ENCODE measurements around the gene LHPP.

The LHPP gene

DNA sequence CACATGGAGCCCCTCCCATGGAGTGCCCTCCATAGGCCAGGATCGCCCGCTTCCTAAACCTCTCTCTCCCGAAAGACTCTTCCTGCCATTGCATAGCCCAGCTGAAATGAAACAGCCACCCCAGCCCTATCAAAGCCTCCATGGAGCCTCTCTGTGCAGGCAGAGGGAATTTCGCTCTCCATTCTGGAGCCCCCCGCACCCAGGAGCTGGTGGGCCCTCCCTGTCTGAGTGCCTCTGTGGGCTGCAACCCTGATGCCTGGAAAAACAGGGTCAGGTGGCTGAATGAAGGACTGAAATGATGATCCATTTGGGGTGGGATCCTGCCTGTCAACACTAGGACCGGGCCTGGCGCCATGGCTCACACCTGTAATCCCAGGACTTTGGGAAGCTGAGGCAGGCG lies 176.1 kb downstream of the LHPP start:
- Mint-ChIP-seq H3K4me3 (no peak overlapping the region), H3K36me3 (ENCODE audit: low read depth) (peaks cover 55% of the 10 kb centered on the region), H3K9me3 (no peaks in the 10 kb centered on the region), H3K27ac (peak overlapping the region; percentile 98), H3K4me1 (ENCODE audit: low read depth) (peaks cover 65% of the 10 kb centered on the region), H3K27me3 (no peaks in the 10 kb centered on the region)
- intact Hi-C loops (cut with micrococcal nuclease), result no loop called here

DNA sequence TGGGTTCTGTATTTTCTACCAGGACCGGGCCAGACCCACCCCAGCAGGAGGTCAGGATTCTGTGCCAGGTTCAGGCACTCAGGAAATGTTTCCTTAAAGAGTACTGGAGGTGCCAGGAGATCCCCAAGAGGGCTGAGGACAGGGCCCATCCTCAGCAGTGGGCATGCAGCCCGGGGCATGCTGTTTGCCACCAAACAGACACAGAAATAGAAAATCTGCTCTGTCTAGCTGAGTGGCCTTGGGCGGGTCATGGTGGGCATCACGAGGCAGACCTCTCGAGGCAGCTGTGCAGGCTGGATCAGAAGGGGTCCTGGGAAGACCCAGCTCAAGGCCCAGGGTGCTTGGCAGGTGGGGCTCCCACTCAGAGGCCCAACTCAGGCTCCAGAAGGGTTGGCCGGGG lies 177.6 kb downstream of the LHPP start:
- peaks cover 65% of the 10 kb centered on the region for H3K36me3 Mint-ChIP-seq (ENCODE audit: low read depth)

DNA sequence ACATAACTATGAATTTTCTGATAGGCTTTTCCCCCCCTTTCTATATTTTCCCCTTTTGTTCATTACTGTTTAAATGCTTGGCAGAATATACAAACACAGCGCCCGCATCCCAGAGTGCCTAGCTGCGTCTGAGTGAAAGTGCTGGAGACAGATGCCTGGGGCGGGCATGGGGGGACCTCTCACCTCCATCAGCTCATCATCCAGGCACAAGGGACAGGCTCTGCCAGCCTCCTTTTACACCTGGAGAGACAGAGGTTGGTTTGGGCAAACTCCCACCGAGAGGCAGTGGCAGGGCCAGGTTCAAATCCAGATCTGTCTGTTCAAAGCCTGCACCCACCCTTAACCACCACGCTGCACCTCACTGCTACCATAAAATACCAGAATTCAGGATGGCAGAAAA lies 178.0 kb downstream of the LHPP start:
- Mint-ChIP-seq H3K4me3 (no peak overlapping the region), H3K27ac (peak overlapping the region; percentile 98), H3K4me1 (ENCODE audit: low read depth) (peaks cover 84% of the 10 kb centered on the region), H3K27me3 (no peaks in the 10 kb centered on the region), H3K9me3 (no peaks in the 10 kb centered on the region), H3K36me3 (ENCODE audit: low read depth) (peaks cover 61% of the 10 kb centered on the region)
- intact Hi-C loops (cut with micrococcal nuclease), result loop anchor here (2.0 kb wide), 1 partner anchor 79 kb away; no protein-coding TSS in a partner anchor

More for the DNA sequence above, 177.6 kb downstream of the LHPP start:
- Mint-ChIP-seq H3K4me3 (no peak overlapping the region), H3K4me1 (ENCODE audit: low read depth) (peaks cover 80% of the 10 kb centered on the region), H3K27ac (peak overlapping the region; percentile 98), H3K27me3 (no peaks in the 10 kb centered on the region), H3K9me3 (no peaks in the 10 kb centered on the region)
- intact Hi-C loops (cut with micrococcal nuclease), result no loop called here

DNA sequence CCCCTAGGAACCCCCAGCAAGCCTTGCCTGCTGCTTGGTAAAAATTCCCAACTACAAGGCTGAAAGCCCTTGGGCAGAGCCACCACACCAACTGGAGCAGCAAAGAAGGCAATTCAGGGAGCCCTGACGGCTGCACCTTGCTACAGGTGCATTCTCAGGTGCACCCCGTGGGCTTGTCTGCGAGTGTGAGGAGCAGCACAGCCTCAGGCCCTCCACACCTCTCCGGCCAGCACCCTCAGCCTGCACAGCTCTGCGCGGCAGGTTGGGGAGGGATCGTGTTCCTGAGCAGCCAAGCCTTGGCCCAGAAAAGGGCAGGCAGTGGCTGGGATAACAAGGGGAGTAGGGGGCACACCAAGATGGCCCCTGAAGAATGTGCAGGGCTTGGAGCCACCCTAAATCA lies 178.4 kb downstream of the LHPP start:
- intact Hi-C loops (cut with micrococcal nuclease), result loop anchor here (2.0 kb wide), 1 partner anchor 79 kb away; no protein-coding TSS in a partner anchor
- H3K9me3 Mint-ChIP-seq, result no peaks in the 10 kb centered on the region
- H3K4me3 Mint-ChIP-seq, result no peak overlapping the region
- H3K36me3 Mint-ChIP-seq (ENCODE audit: low read depth), result peaks cover 58% of the 10 kb centered on the region
- no peaks in the 10 kb centered on the region for H3K27me3 Mint-ChIP-seq
- H3K27ac Mint-ChIP-seq, result peak overlapping the region; percentile 98
- peaks cover 88% of the 10 kb centered on the region for H3K4me1 Mint-ChIP-seq (ENCODE audit: low read depth)

DNA sequence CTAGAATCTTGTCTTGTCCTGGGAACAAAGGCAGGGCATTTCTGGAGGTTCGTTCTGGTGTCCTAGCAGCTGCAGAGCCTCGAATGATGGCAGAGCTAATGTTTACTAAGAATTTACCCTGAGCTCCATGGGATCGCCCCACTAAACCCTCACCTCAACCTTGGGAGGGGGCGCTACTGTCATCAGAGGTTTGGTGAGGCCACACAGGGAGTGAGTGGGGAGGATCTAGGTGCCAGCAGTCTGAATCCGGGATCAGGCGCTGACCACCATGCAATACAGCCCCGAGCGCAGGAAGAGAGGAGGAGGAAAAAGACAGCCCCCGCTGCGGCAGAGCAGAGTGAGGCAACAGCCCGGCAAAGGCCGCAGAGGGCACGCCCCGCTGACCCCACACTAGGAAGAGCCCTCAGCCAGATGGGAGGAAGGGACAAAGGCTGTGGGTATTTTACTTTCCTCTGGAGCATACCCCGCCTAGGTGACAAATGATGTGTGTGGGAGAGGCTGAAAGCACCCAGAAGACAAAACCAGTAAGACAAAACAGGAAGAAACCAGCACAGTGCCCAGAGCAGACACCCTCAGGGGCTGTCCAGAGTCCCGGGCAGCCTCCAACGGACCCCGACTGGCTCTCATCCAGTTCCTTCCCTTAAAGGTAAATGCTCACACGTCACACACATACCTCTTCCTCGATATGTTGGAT lies 179.1 kb downstream of the LHPP start:
- Mint-ChIP-seq H3K4me1 (ENCODE audit: low read depth) (peaks cover 94% of the 10 kb centered on the region), H3K4me3 (peak overlapping the region; percentile 49), H3K36me3 (ENCODE audit: low read depth) (peaks cover 53% of the 10 kb centered on the region), H3K27ac (peak overlapping the region; percentile 98), H3K27me3 (no peaks in the 10 kb centered on the region), H3K9me3 (no peaks in the 10 kb centered on the region)
- intact Hi-C loops (cut with micrococcal nuclease), result loop anchor here (2.0 kb wide), 1 partner anchor 78 kb away; no protein-coding TSS in a partner anchor

DNA sequence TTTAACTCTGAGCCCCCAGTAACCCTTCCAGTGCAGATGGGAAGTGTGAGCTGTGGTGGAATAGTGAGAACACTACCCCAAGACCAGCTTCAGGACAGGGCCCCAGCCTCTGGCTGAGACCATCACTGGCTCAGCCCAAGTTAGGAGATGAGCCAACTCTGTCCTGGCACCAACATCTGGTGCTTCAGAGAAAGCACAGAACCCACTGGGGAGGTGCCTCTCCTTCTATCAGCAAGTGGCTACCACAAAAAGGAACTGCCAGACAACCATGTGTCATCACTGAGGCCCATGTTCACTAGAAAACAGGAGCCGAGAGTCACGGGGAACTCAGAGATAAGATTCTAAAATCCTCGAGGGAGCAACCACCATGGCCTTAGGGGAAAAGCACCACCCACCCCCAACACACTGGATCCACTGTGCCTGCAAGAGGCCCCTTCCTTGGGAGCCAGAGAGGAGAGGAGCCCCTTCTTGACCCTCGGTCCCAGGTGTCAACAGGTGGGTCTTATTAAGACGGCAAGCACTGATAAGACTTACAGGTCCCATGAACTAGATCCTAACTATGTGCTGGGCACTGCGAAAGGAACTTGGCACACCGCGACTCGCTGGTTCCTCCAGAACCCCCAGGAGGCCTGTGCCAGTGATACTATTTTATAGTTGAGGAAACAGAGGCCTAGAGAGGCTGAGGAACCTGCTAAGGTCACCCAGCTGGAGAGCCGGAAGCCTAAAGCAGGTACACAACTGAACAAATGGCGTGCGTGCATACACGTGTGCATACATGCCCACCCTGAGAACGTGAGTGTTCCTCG lies 179.9 kb downstream of the LHPP start:
- Mint-ChIP-seq H3K9me3 (no peaks in the 10 kb centered on the region), H3K4me1 (ENCODE audit: low read depth) (peaks cover 100% of the 10 kb centered on the region), H3K27ac (peak overlapping the region; percentile 98), H3K27me3 (no peaks in the 10 kb centered on the region), H3K36me3 (ENCODE audit: low read depth) (peaks cover 45% of the 10 kb centered on the region), H3K4me3 (peak overlapping the region; percentile 49)
- intact Hi-C loops (cut with micrococcal nuclease), result loop anchor here (2.0 kb wide), 1 partner anchor 77 kb away; no protein-coding TSS in a partner anchor

DNA sequence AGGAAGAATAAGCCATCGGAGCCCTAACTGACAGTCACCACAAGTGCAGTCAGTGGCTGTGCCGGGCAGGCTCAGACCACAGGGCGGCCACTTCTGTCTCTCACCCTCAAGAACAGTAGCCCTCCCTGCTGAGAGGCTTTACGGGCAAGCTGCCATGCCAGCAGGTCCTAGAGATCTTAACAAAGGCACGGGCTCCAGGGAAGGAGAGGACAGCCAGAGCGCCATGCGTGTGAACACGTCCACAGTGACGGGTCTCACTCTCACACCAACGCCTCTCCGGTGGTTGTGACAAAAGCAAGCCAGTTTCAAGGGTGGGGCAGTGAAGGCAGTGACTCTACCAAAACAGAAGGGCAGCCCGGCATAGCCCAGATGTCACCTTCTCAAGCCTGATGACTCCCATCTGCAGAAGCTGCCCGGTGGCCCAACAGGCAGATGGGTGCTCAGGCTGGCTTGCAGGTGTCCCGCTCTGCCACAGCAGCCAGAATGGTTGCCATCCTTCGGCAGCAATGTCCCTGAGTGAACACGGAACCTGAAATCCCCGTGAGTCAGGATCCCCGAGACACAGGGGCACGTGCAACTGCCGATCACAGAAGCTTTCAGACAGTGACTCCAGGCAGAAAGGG lies 180.6 kb downstream of the LHPP start:
- intact Hi-C loops (cut with micrococcal nuclease), result no loop called here
- Mint-ChIP-seq H3K36me3 (ENCODE audit: low read depth) (peaks cover 38% of the 10 kb centered on the region), H3K4me1 (ENCODE audit: low read depth) (peaks cover 100% of the 10 kb centered on the region), H3K27me3 (no peaks in the 10 kb centered on the region), H3K9me3 (no peaks in the 10 kb centered on the region), H3K4me3 (peak overlapping the region; percentile 32), H3K27ac (peak overlapping the region; percentile 98)

DNA sequence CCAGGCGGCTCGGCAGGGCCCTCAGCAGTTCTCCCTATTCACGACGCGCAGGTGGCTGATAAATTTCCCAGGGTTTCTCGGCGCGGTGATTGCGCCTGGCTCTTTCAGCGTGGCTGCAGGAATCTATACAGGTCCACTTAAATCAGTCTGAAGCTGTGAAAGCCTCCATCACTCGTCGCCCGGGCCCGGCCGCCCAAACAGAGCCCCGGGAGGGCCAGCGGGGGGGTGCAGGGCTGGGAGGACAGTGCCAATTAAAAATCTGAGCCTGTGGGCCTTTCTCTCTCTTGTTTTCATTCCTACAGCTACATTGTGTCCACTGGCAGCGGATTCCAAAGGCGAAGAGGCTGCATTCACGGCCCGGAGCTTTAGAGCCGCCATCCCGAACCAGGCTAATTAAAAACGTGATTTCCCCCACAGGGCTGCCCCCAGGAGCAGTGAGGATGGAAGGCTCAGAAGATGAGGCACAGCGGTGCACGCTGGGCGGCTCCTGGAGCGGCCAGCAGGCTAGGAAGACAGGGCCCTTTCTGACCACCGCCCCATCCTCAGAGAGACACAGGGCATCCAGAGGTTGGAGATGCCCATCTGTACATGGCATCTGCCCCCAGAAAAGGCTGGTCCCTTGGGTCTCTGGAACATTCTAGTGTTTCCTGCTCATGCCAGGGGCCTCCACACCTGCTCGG lies 181.8 kb downstream of the LHPP start:
- Mint-ChIP-seq H3K27me3 (no peaks in the 10 kb centered on the region), H3K9me3 (no peaks in the 10 kb centered on the region), H3K4me1 (ENCODE audit: low read depth) (peaks cover 100% of the 10 kb centered on the region), H3K4me3 (no peak overlapping the region), H3K36me3 (ENCODE audit: low read depth) (peaks cover 25% of the 10 kb centered on the region), H3K27ac (peak overlapping the region; percentile 98)
- intact Hi-C loops (cut with micrococcal nuclease), result no loop called here

DNA sequence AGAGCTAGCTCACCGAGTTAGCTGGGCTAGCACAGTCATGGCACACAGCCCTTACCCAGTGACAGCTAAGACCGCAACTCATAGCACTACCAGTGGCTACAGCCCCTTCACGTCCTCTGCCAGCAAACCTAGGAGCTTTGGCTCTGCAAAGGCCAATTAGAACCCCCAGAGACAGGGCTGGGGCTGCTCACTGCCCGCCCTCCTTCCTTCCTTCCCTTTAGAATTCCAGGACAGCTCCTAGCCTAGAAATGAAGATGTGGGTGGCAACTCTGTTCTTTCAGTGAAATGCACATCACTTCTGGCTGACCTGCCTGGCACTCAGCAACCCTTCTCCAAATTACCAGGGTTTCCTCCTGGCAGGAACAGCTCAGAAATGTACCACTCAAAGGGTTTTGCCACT lies 182.6 kb downstream of the LHPP start:
- intact Hi-C loops (cut with micrococcal nuclease), result no loop called here
- Mint-ChIP-seq H3K27me3 (no peaks in the 10 kb centered on the region), H3K4me3 (no peak overlapping the region), H3K9me3 (no peaks in the 10 kb centered on the region), H3K36me3 (ENCODE audit: low read depth) (peaks cover 23% of the 10 kb centered on the region), H3K4me1 (ENCODE audit: low read depth) (peaks cover 100% of the 10 kb centered on the region), H3K27ac (peak overlapping the region; percentile 98)

DNA sequence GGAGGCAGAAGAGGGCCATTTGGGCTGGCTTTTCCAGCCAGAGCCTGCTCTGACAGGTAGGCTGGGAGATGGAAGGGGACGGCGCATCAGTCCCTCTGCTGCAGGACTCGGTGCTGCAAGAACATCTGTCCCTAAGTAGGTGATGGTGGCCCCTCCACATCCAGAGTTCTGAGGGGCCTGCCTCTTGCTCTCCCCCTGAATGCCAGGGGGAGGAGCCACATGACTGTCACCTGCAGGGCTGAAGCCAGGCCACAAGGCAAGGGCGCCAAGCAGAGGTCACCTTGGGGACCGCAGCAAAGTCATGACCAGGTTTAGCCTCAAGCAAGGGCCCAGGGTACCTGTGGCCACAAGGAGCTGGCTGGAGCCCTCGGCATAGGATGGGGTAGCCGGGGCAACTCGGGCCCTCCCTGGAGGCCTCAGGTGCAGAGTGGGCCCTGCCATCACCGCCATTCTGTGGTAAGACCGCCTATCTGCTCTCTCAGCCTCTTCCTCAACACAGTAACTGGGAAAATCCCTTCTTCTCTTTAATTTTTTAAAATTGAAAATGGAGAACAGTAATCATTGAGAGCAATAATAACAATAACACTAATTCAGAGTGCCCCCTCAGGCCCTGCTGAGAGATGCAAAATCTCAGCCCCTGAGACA lies 183.3 kb downstream of the LHPP start:
- H3K36me3 Mint-ChIP-seq (ENCODE audit: low read depth), result peaks cover 23% of the 10 kb centered on the region
- no peaks in the 10 kb centered on the region for H3K27me3 Mint-ChIP-seq
- peaks cover 100% of the 10 kb centered on the region for H3K4me1 Mint-ChIP-seq (ENCODE audit: low read depth)
- intact Hi-C loops (cut with micrococcal nuclease), result loop anchor here (5.0 kb wide), 1 partner anchor 37 kb away; no protein-coding TSS in a partner anchor
- peak overlapping the region; percentile 98 for H3K27ac Mint-ChIP-seq
- H3K4me3 Mint-ChIP-seq, result no peak overlapping the region
- no peaks in the 10 kb centered on the region for H3K9me3 Mint-ChIP-seq

DNA sequence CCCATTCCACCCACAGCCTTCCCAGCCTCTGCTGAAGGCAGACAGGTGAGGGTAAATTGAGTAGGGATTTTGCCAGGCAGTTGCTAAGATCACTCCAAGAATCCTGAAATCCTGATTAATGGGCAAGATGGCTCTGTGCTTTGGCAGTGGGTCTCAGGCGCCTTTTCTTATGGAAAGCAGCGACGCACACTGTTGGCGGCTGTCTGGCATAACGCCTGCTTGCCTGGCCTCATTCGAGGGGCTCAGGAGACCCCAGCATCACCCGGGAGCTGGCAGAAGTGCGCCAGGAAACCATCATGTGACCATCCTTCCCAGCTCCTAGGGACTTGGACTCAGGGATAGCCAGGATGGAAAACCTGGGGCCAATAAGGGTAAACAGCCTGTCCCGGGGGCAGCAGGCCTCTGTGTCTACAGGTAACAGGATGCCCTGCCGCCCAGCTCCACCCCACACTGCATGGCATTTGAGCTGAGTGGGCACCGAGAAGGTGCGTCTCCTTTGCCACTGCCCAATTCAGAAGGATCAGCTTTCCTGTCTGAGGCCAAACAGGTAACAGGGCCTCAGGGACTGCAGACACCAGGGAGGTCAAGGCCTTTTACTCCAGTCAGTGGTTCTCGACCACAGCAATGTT lies 184.0 kb downstream of the LHPP start:
- intact Hi-C loops (cut with micrococcal nuclease), result loop anchor here (5.0 kb wide), 1 partner anchor 37 kb away; no protein-coding TSS in a partner anchor
- peaks cover 23% of the 10 kb centered on the region for H3K36me3 Mint-ChIP-seq (ENCODE audit: low read depth)
- no peaks in the 10 kb centered on the region for H3K9me3 Mint-ChIP-seq
- H3K4me3 Mint-ChIP-seq, result no peak overlapping the region
- peak overlapping the region; percentile 83 for H3K27ac Mint-ChIP-seq
- H3K27me3 Mint-ChIP-seq, result no peaks in the 10 kb centered on the region
- H3K4me1 Mint-ChIP-seq (ENCODE audit: low read depth), result peaks cover 100% of the 10 kb centered on the region

DNA sequence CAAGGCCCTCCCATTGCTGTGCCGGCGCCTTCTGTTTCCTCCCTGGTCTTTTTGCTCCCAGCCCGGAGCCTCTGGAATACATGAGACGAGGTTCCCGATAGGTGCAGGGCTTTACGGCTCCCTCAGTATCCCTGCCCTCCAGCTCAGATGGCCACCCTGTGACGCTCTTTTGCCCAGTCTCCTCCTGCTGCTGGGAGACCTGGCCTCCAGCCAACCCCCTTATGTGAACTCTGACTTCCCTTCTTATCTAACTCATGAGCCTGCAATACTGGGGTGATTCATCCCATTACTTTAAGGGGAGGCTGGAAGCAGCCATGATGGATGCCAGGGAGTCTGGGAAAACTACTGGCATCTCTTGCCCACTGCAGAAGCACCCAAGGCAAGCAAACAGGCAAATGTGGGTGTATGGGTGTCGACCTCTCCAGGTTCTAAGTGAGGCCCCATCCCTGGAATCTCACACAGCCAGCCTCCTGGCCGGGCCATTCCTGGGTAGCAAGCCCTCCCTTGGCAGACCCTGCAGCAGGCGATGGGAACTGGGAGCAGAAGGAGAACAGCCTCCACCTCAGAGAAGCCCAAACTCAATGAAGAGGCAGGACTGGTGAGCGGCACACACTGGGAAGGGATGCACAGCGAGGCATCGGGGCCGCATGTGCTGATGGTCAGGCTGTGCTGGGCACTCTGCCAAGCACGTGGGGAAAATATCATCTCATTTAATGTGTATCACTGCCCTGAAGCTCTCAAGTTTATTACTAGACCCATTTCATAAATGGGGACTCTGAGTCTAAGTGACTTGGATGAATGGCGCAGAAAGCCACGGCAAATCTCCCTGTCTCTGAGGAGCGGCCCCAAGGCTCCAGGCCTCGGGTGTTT lies 185.1 kb downstream of the LHPP start:
- H3K27ac Mint-ChIP-seq, result peak overlapping the region; percentile 83
- peaks cover 21% of the 10 kb centered on the region for H3K36me3 Mint-ChIP-seq (ENCODE audit: low read depth)
- intact Hi-C loops (cut with micrococcal nuclease), result loop anchor here (5.0 kb wide), 1 partner anchor 36 kb away; no protein-coding TSS in a partner anchor

More for the DNA sequence above, 185.1 kb downstream of the LHPP start:
- H3K9me3 Mint-ChIP-seq, result no peaks in the 10 kb centered on the region
- H3K27me3 Mint-ChIP-seq, result no peaks in the 10 kb centered on the region
- peaks cover 100% of the 10 kb centered on the region for H3K4me1 Mint-ChIP-seq (ENCODE audit: low read depth)
- H3K4me3 Mint-ChIP-seq, result peak overlapping the region; percentile 47

Data from dendritic cell treated with granulocyte-macrophage colony-stimulating factor and Interleukin-4, amounts not matched to agents 40 ng/mL and 50 ng/mL, for 4 days (primary cell).